NCI-H82 (cell line): Measurements from ENCODE around the gene ABR.
"Not testable (repeated sequence)": the region's sequence is repeated elsewhere in the genome, so short reads cannot be mapped to it uniquely, and the experiment has no call there.

Experiments used
- DNase-seq: peaks from one replicate; lab custom pipeline; 2025; lab: John Stamatoyannopoulos, UW

Gene ABR

GRCh38 chr17:1071103-1071825 lies 108.5 kb downstream of the ABR start:
- no peak for DNase-seq

GRCh38 chr17:1070411-1070810 lies 109.4 kb downstream of the ABR start:
- no peak for DNase-seq

GRCh38 chr17:1069847-1070246 lies 109.9 kb downstream of the ABR start:
- DNase-seq: no peak

GRCh38 chr17:1068356-1068755 lies 111.4 kb downstream of the ABR start:
- DNase-seq: no peak

GRCh38 chr17:1067282-1067956 lies 112.4 kb downstream of the ABR start:
- no peak for DNase-seq

- DNase-seq: not testable (repeated sequence)
Measured at GRCh38 chr17:1065416-1065815, 114.4 kb downstream of the ABR start.

- DNase-seq: no peak
Measured at GRCh38 chr17:1060991-1061390, 118.8 kb downstream of the ABR start.

DNA sequence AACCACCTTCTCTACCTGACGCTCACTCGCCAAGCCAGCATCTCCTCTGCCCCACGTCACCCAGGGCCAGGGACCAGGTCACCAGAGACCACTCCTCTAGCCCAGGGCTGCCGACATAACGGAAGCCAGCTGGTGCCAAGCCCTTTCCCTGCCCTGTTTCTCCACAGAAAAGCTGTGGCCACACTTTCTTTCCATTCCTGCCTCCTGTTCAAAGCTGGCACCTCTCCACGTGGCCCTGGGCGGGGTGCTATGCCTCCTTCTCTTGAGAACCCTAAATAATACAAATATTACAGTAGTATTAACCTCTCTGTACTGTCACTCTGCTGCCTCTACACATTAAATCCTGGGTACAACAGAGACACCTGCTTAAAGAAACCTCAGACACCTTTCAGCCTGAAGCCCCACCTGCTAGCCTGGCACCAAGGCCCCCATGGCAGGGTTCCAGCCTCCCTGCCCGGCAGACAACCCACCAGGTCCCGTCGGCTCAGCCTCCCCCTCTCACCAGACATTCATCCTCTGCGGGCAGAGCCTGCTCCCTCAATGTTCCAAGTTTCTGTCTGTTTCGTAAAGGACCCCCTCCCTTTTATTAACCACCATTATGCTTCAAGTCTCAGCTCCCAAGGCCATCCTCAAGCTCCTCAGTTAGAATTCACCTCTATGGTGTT lies 120.5 kb downstream of the ABR start:
- no peak for DNase-seq

- DNase-seq: peak; percentile 77
Measured at GRCh38 chr17:1058423-1059130, 121.2 kb downstream of the ABR start.

GRCh38 chr17:1056761-1057160 lies 123.0 kb downstream of the ABR start:
- DNase-seq: peak; percentile 84

DNA sequence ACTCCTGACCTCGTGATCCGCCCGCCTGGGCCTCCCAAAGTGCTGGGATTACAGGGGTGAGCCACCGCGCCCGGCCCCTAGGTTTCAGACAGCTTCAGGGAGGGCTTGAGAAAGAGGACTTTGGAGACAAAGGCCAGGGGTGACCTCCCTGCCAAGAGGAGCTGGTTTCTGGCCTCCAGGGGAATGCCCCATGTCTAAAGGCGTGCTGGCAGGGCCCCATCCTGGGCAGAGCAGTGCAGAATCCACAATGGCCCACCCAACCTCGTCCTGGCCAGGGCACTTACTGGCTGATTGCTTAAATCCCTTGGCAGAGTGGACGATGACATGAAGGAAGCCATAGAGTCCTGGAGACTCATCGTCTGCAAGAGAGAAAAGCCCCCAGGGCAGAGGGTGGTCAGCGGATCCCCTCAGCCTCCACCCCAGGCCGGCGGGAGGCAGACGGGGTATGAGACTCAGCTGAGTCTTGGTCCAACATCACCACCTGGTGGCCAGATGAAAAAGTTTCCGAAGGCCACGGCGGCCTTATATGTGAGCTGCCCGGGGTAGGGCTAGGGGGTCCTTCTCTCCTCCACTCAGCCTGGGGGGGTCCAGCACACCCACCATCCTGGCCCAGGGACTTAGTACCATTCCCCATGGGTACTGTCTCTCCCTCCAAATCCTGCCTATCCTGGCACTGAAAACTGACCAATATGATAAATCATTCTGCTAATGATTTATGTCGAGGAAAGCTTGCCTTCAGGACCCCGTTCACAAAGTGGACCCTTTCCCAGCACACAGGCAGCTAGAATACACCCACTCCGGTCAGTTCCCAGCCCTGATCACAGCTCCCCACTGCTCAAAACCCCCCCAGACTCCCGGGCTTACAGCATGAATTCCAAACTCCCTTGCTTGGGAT lies 123.8 kb downstream of the ABR start:
- peak; percentile 93 for DNase-seq

GRCh38 chr17:1055231-1055630 lies 124.5 kb downstream of the ABR start:
- no peak for DNase-seq

GRCh38 chr17:1054656-1055055 lies 125.1 kb downstream of the ABR start:
- no peak for DNase-seq

- no peak for DNase-seq
Measured at GRCh38 chr17:1053661-1054360, 126.0 kb downstream of the ABR start.

DNA sequence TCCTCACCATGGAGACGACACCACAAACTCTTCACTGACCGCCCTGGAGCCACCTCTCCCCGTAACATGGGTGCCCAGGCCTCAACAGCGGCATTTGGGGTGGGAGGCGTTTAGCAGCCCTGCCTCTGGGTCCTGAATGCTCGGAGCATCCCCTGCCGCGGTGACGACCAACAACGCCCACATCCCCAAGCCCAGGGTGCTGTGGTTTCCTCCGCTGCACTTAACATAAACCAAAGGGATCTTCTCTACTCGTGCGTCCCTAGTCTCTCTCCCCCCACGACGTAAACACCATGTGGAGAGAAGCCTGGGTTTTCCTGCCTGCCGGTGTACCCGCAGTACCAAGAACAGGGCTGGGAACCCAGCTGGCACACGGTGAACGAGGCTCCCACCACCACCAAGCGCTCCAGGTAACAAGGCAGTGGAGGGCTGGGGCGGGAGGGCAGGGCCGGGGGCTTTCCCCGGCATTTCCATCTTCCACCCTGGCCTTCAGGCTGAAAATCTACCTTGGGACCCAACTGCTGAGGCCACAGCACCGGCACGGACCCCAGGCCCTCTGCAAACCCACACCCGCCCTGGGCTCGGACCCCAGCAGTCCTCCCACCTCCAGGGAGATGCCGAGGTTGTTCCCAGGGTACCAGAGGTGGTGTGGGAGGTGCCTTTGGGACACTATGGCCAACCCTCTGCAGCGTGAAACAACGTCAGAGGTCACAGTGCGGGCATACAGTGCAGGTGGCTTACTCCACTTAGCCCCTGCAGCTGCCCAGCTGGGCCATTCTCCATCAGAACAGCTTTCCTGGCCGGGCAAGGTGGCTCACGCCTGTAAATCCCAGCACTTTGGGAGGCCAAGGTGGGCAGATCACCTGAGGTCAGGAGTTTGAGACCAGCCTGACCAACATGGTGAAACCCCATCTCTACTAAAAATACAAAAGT lies 128.5 kb downstream of the ABR start:
- DNase-seq: no peak

DNA sequence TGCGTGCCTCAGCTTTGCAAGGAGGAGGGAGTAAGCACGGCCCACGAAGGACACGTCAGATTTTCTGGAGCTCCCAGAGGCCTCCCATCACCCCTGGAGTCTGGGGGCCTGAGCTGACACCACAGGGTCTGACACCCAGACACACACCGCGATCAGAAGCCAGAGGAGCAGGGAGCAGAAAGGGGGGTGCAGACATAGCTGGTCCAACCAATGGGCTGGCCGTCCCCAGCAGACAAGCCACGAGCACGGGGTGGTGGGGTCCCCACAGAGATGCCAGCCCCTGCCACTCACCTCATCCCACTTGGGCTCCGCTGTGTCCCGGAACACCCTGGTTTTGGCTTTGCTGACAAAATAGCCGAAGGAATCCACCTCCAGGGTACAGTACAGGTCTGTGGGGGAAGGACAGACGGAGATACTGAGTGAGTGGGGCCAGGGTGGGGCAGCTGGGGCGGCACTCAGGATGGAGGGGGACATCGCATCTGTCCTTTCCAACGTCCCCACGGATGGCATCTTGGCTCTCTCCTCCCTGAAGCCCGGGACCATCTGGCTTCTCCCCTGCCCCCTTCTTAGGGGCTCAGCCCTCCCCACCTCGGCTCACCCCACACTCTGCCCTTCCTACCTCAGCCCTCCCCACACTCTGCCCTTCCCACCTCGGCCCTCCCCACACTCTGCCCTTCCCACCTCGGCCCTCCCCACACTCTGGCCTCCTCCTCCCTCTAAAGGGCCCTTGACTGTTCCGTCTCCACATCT lies 129.4 kb downstream of the ABR start:
- DNase-seq: peak; percentile 54

DNA sequence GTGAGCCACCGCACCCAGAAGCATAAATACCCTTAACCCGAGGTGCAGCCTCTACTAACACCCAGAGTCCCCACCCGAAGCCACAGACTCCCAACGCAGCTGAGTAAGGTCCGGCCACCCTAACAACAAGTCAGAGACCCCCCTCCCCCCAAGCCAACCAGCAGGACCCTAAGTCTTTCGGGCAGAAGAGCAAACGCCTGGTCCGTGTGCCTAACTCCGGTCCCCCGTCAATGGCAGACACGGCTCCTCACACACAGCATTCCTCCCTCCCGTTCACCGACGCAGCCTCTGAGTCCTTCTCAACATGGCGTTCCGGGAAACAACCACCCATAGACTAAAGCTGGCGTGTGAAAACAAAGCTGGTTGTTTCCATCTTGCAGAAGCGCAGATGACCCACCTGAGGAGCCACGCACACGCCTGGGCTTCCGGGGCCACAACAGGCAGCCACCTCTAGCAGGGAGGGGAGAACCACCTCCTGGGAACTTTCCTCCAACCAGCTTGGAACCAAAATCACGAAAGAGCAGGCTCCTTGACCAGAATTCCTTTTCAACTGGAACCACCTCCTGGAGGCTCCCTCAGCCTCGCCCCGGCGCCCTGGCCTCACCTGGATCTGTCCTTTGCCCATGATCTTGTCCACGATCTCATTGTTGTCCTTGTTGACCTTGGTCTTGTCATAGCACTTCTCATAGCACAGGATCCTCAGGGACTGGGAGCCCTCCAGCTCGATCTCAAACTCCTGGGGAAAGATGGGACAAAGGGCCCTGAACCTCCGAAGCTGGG lies 130.1 kb downstream of the ABR start:
- no peak for DNase-seq

GRCh38 chr17:1048516-1049115 lies 131.2 kb downstream of the ABR start:
- not testable (repeated sequence) for DNase-seq
